Heart left ventricle (tissue), 13 donors: Measurements from ENCODE around the gene PER1.

Source experiments
- POLR2A ChIP-seq, 2 donors: fragments of 450-650 bp; IDR thresholded peaks; one replicate each; pipeline ENCODE4 v1.6.1; 2017; ENCODE audit warnings: antibody characterized with exemption in 2 of 2, mild to moderate bottlenecking in 2 of 2, moderate library complexity in 2 of 2
- TF ChIP-seq, protein P1 (sequence below), 12 donors: fragments of 200-600 bp; sonication (generic) in 4 of 12; IDR thresholded peaks; one replicate each; pipeline versions ENCODE4 v1.5.0 to v1.8.0; 2018 to 2022; ENCODE audit warnings: antibody characterized with exemption in 12 of 12, mild to moderate bottlenecking in 5 of 12
- donor health status: ischemic (EF 13 %, LVEDD 7.1; RV severe dilation, severe dysfunction).
- donor health status: DM: no; HTN: yes; CAD: no.
- donor health status: DM: no; HTN: no; CAD: no.
- donor health status: ischemic (EF 25% LVEDD 6.9; RV normal size, moderate dysfunction).
- donor health status: ischemic (EF 25% LVEDD 5.7; RV mildly dilated, moderate dysfunction).
- donor health status: ischemic (EF 35%, LVEDD 5.7; RV mildly dilated, moderate dysfunction).
- donor health status: nonischemic (EF 11% LVEDD 7.7; RV severe dilation, severe dysfunction).
- donor health status: DM: yes; HTN: yes; CAD: no.
- donor health status: PGD.
- donor health status: ischemic (EF 29% LVEDD 5.4; RV normal size, mild dysfunction).
- donor health status: nonischemic (EF 23%, LVEDD 6.1; RV moderate dilation, normal function).

DNA sequence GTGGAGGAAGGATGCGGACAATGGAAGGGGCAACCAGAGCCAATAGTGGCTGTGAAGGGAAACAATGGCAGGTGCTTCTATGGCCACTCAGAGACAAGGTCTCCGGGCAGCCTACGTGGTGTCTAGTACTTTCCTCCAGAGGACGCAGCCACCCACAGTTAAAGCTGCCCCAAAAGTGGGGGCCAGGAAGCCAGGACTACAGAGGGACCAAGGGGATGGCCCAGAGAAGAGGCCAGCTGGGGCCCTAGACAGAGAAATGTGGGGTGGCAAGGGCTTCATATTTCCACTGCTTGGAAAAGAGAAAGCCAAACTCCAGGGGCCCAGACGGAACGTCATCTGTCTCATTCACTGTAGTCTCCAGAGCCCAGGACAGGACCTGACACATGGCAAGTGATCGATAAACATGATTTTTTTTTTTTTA is 837 bp upstream of the PER1 start:
- TF ChIP-seq, protein P1, sequence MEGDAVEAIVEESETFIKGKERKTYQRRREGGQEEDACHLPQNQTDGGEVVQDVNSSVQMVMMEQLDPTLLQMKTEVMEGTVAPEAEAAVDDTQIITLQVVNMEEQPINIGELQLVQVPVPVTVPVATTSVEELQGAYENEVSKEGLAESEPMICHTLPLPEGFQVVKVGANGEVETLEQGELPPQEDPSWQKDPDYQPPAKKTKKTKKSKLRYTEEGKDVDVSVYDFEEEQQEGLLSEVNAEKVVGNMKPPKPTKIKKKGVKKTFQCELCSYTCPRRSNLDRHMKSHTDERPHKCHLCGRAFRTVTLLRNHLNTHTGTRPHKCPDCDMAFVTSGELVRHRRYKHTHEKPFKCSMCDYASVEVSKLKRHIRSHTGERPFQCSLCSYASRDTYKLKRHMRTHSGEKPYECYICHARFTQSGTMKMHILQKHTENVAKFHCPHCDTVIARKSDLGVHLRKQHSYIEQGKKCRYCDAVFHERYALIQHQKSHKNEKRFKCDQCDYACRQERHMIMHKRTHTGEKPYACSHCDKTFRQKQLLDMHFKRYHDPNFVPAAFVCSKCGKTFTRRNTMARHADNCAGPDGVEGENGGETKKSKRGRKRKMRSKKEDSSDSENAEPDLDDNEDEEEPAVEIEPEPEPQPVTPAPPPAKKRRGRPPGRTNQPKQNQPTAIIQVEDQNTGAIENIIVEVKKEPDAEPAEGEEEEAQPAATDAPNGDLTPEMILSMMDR (IDR thresholded peaks at IDR 0.05), result no peak
- TF ChIP-seq POLR2A (IDR thresholded peaks at IDR 0.05), result no peak
